Bronchus fibroblast of lung (primary cell): ENCODE measurements around the gene NFE2L3. TPM values are rescaled to one million over a fixed set of nuclear protein-coding genes. Genes with fewer than 3 reads are reported as not detected.

Experiments
- total RNA-seq: library from RNA; depleted of rRNA; stranded (reverse); fragments of >200 nt; gene quantifications from 2 replicates; pipeline ENCODE4 v1.2.3, GENCODE V29; 2015

Gene NFE2L3
- total RNA-seq = 13.2 and 15.1 TPM in 2 replicates

GRCh38 chr7:26151953-26152781 lies at the start of gene NFE2L3:
TSS of gene NFE2L3 (plus strand) at chr7:26152198. CDS start at chr7:26152499, 301 bp downstream.

GRCh38 chr7:26200444-26201246 lies 48.6 kb downstream of the NFE2L3 start, which contains the start of gene HNRNPA2B1:
TSS of gene HNRNPA2B1 (minus strand) at chr7:26200746. CDS start at chr7:26200577, 169 bp downstream.

GRCh38 chr7:26201247-26202018 lies 49.4 kb downstream of the NFE2L3 start, which contains the start of gene CBX3:
TSS of gene CBX3 (plus strand) at chr7:26201745. CDS start at chr7:26202999, 1,254 bp downstream.

Other genes starting within 250 kb of the NFE2L3 start
- 181 and 200 TPM in 2 replicates for gene HNRNPA2B1, start 48.5 kb downstream of the NFE2L3 start, total RNA-seq
- 72.5 and 108 TPM in 2 replicates for gene CBX3, start 49.5 kb downstream of the NFE2L3 start, total RNA-seq
- gene SNX10, start 139.7 kb downstream of the NFE2L3 start, total RNA-seq = 0.17 and 0.74 TPM in 2 replicates